Transverse colon (tissue), 4 donors: ENCODE data around the gene HHLA2. TPM values are rescaled to one million over a fixed set of nuclear protein-coding genes. Genes with fewer than 3 reads are reported as not detected.

Source experiments
- DNase-seq: peaks from one replicate; pipeline ENCODE4 v3.0.0-alpha.2; 2019
- H3K27ac ChIP-seq, 4 donors: fragments of 200-600 bp; sonication (generic); 2 replicates each; pipeline ENCODE4 v1.5.1; 2016 to 2018; ENCODE audit warnings: inconsistent platforms in 4 of 4
- H3K27me3 ChIP-seq: fragments of 200-600 bp; sonication (generic); 2 replicates; pipeline ENCODE4 v1.5.1; 2017; ENCODE audit warnings: inconsistent platforms
- H3K36me3 ChIP-seq, 4 donors: fragments of 200-600 bp; sonication (generic); 2 replicates each; pipeline ENCODE4 v1.5.1; 2017 to 2019; ENCODE audit warnings: inconsistent platforms in 4 of 4
- H3K4me1 ChIP-seq, 4 donors: fragments of 200-600 bp; sonication (generic); 2 replicates each; pipeline ENCODE4 v1.5.1; 2017 to 2020; ENCODE audit warnings: inconsistent platforms in 4 of 4
- H3K4me3 ChIP-seq, 4 donors: fragments of 200-600 bp; sonication (generic); 1 replicate in 1 of 4; 2 replicates in 3 of 4; pipeline versions ENCODE4 v1.5.1 to v1.6.1; 2017 to 2019; ENCODE audit warnings: inconsistent platforms in 4 of 4
- H3K9me3 ChIP-seq, 2 donors: fragments of 200-600 bp; sonication (generic); 2 replicates each; pipeline ENCODE4 v1.5.1; 2017 to 2019; ENCODE audit warnings: inconsistent platforms in 2 of 2
- CTCF ChIP-seq, 5 experiments: fragments of 200-600 bp in 3 of 5; fragments of 450-650 bp in 2 of 5; sonication (generic) in 3 of 5; IDR thresholded peaks; 1 replicate in 2 of 5; 2 replicates in 3 of 5; pipeline ENCODE4 v1.5.1; 2016 to 2017; ENCODE audit warnings: antibody characterized with exemption in 5 of 5, inconsistent platforms in 3 of 5, mild to moderate bottlenecking in 2 of 5, moderate library complexity in 1 of 5
- EP300 ChIP-seq: sonication (generic); formaldehyde crosslinking; IDR thresholded peaks from one replicate; pipeline ENCODE4 v1.6.1; 2017; ENCODE audit warnings: antibody characterized with exemption, low read depth
- POLR2A ChIP-seq: fragments of 450-650 bp; IDR thresholded peaks from one replicate; pipeline ENCODE4 v1.6.1; 2016; ENCODE audit warnings: antibody characterized with exemption, mild to moderate bottlenecking, moderate library complexity
- POLR2AphosphoS5 ChIP-seq, 3 donors: sonication (generic); formaldehyde crosslinking; IDR thresholded peaks; one replicate each; pipeline ENCODE4 v1.6.1; 2016; ENCODE audit warnings: antibody characterized with exemption in 3 of 3
- WGBS, 2 donors: methylation state at CpG; one replicate each; pipeline ENCODE4 v1.1.5; 2018; ENCODE audit warnings: low coverage in 1 of 2; 5-methylcytosine and 5-hydroxymethylcytosine counted together
- in situ Hi-C, 4 donors: fragments of 200-750 bp; cut with MboI; loops; one replicate each; pipeline versions ENCODE4 v1.15.0 to v1.15.1; 2017; ENCODE audit warnings: low sequenced_read_pairs in 3 of 4, low pct_ligation_motif_present in 1 of 4, low pct_unique_long_range_greater_than_20kb in 1 of 4
- intact Hi-C: fragments of 100-400 bp; cut with DNase I; formaldehyde crosslinking; loops from one replicate; pipeline ENCODE4 v1.15.1; 2023; ENCODE audit warnings: low total_unique reads
- total RNA-seq, 4 donors: library from RNA; depleted of rRNA; stranded (reverse); fragments of >200 nt; gene quantifications; one replicate each; pipeline ENCODE4 v1.1.0, GENCODE V29; 2016

The HHLA2 gene
- total RNA-seq, 4 donors from 2014 or later: 26.7 to 226 (median 204) TPM

GRCh38 chr3:108383306-108383705, 87.0 kb downstream of the HHLA2 start:
- in situ Hi-C loops (no loop called here), intact Hi-C loops (no loop called here)
- Histone ChIP-seq H3K9me3 (no peaks in the 10 kb centered on the region), H3K4me1 (no peaks in the 10 kb centered on the region), H3K27me3 (no peaks in the 10 kb centered on the region), H3K4me3 (no peak overlapping the region), H3K27ac (no peak overlapping the region), H3K36me3 (no peaks in the 10 kb centered on the region)
- DNase-seq: no peak
- TF ChIP-seq POLR2AphosphoS5 (IDR thresholded peaks at IDR 0.05) (no peak), EP300 (no peak), POLR2A (no peak), CTCF (IDR thresholded peaks at IDR 0.05) (no peak)

DNA sequence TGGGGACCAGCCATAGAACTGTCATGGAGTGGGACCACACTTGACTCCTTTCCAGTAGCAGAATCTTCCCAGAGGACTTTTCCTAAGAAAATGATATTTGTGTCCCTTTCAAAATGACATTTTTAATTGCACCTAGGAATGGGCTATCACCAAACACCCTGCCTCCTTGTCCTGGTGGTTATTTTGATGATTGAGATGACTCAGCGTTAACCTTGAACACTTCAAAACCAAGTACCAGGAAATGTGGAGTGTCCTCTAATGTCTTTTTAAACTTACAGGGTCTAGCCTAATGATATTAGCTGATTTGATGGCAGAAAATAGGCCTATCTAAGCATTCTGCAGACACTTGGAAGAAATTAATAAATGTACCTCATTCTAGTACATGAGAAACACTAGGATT, 90.7 kb downstream of the HHLA2 start:
- H3K36me3 ChIP-seq: no peaks in the 10 kb centered on the region
- in situ Hi-C loops (no loop called here), intact Hi-C loops (no loop called here)
- H3K27me3 ChIP-seq: no peaks in the 10 kb centered on the region
- DNase-seq: no peak
- H3K27ac ChIP-seq: no peak overlapping the region
- TF ChIP-seq CTCF (IDR thresholded peaks at IDR 0.05): no peak
- TF ChIP-seq POLR2AphosphoS5 (IDR thresholded peaks at IDR 0.05): no peak
- no peak for TF ChIP-seq POLR2A
- no peak for TF ChIP-seq EP300
- H3K4me1 ChIP-seq: peaks cover 0 to 13% (median 6%) of the 10 kb centered on the region in 4 donors
- no peaks in the 10 kb centered on the region for H3K9me3 ChIP-seq
- WGBS, 2 donors: 86 to 95% methylated on average over 1 of the region's 1 CpG
- no peak overlapping the region for H3K4me3 ChIP-seq

GRCh38 chr3:108388136-108389132, 92.1 kb downstream of the HHLA2 start:
- Histone ChIP-seq H3K9me3 (no peaks in the 10 kb centered on the region), H3K4me3 (no peak overlapping the region), H3K27ac (peak overlapping the region in 2 of 4 donors; percentile 43 to 47), H3K4me1 (peaks cover 0 to 14% (median 8%) of the 10 kb centered on the region in 4 donors), H3K27me3 (no peaks in the 10 kb centered on the region), H3K36me3 (no peaks in the 10 kb centered on the region)
- WGBS, 2 donors: 70 to 72% methylated on average over 4 to 12 of the region's 12 CpGs
- no peak for DNase-seq
- no peak for TF ChIP-seq EP300
- TF ChIP-seq POLR2AphosphoS5 (IDR thresholded peaks at IDR 0.05): no peak
- no peak for TF ChIP-seq CTCF (IDR thresholded peaks at IDR 0.05)
- no peak for TF ChIP-seq POLR2A
- in situ Hi-C loops (no loop called here), intact Hi-C loops (no loop called here)

GRCh38 chr3:108389372-108389771, 93.0 kb downstream of the HHLA2 start:
- in situ Hi-C loops: no loop called here
- TF ChIP-seq POLR2AphosphoS5 (IDR thresholded peaks at IDR 0.05) (no peak), EP300 (no peak), CTCF (IDR thresholded peaks at IDR 0.05) (no peak), POLR2A (no peak)
- DNase-seq: no peak
- Histone ChIP-seq H3K4me1 (peaks cover 0 to 14% (median 8%) of the 10 kb centered on the region in 4 donors), H3K36me3 (no peaks in the 10 kb centered on the region), H3K4me3 (no peak overlapping the region), H3K27ac (peak overlapping the region; percentile 9 to 47 (median 33)), H3K9me3 (no peaks in the 10 kb centered on the region), H3K27me3 (no peaks in the 10 kb centered on the region)
- WGBS, 2 donors: 33 to 38% methylated on average over 1 of the region's 1 CpG
- intact Hi-C loops: no loop called here
